HG03439 (cell line): ENCODE measurements around the gene MMP8.

ENCODE experiments used
- ATAC-seq: cut with Tn5 transposase; IDR thresholded peaks from one replicate; pipeline ENCODE4 v1.9.1; 2021; ENCODE audit warnings: mild to moderate bottlenecking, moderate library complexity; ENCODE audit not compliant: unreplicated experiment

MMP8 gene

GRCh38 chr11:102662607-102663006 lies 62.1 kb downstream of the MMP8 start:
- no peak for ATAC-seq
